ENCODE results near the gene C22orf42.

DNA sequence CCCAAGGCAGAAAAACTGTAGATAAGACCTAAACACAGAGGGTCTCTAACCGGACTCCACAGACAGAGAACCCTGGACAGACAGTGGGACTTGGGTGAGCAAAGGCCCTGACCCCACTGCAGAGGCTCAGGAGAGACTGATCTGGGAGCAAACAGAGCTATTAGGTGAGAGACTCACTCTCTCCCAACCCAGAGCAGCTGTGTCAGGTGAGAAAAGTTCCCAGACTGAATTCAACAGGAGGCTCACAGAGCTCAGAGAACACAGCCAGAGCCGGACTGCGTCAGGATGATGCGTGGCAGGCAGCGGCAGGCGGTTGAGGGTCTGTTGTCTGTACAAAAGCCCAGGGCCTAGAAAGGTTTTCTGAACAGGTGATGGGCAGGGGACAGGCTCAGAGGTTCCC lies 40.2 kb upstream of the C22orf42 start:
- TF ChIP-seq, protein P1, sequence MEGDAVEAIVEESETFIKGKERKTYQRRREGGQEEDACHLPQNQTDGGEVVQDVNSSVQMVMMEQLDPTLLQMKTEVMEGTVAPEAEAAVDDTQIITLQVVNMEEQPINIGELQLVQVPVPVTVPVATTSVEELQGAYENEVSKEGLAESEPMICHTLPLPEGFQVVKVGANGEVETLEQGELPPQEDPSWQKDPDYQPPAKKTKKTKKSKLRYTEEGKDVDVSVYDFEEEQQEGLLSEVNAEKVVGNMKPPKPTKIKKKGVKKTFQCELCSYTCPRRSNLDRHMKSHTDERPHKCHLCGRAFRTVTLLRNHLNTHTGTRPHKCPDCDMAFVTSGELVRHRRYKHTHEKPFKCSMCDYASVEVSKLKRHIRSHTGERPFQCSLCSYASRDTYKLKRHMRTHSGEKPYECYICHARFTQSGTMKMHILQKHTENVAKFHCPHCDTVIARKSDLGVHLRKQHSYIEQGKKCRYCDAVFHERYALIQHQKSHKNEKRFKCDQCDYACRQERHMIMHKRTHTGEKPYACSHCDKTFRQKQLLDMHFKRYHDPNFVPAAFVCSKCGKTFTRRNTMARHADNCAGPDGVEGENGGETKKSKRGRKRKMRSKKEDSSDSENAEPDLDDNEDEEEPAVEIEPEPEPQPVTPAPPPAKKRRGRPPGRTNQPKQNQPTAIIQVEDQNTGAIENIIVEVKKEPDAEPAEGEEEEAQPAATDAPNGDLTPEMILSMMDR (conservative IDR thresholded peaks at IDR 0.05 in 1 of 2, IDR thresholded peaks at IDR 0.05 in 1 of 2; ENCODE audit: low read depth in 1 of 2, low read length in 2 of 2), result no peak
- no peak for TF ChIP-seq EZH2 (IDR thresholded peaks at IDR 0.05; ENCODE audit: low read length, missing control alignments)

All from fibroblast of lung (primary cell).